ENCODE data around the gene STX1A.

GRCh38 chr7:73650524-73650923 is 68.9 kb downstream of the STX1A start:
- TF ChIP-seq CEBPB (IDR thresholded peaks at IDR 0.05; ENCODE audit: low read depth, low read length) (no peak), RCOR1 (IDR thresholded peaks at IDR 0.05; ENCODE audit: insufficient replicate concordance, low read length) (no peak), CTCF (conservative IDR thresholded peaks at IDR 0.05; ENCODE audit: low read depth, low read length) (no peak), RAD21 (IDR thresholded peaks at IDR 0.05; ENCODE audit: low read length) (no peak), POLR2A (IDR thresholded peaks at IDR 0.05; ENCODE audit: low read depth, low read length) (no peak)
